Measurements from ENCODE around the gene LIPE.
"Not testable (repeated sequence)": the region's sequence is repeated elsewhere in the genome, so short reads cannot be mapped to it uniquely, and the experiment has no call there.

The LIPE gene

GRCh38 chr19:42427313-42427712 lies at the start of gene LIPE:
LIPE (minus strand) TSS chr19:42427388; CDS start chr19:42427149, 239 bp downstream.
- no peak for DNase-seq

- DNase-seq, result no peak
Measured at GRCh38 chr19:42475366-42475765, 48.2 kb upstream of the LIPE start.

GRCh38 chr19:42474743-42475142 lies 47.6 kb upstream of the LIPE start:
- DNase-seq, result no peak

GRCh38 chr19:42473686-42474085 lies 46.5 kb upstream of the LIPE start:
- no peak for DNase-seq

- no peak for DNase-seq
Measured at GRCh38 chr19:42472402-42473147, 45.4 kb upstream of the LIPE start.

- DNase-seq, result no peak
Measured at GRCh38 chr19:42471554-42472249, 44.5 kb upstream of the LIPE start.

- DNase-seq, result no peak
Measured at GRCh38 chr19:42469311-42470235, 42.4 kb upstream of the LIPE start.

- no peak for DNase-seq
Measured at GRCh38 chr19:42468273-42468796, 41.1 kb upstream of the LIPE start.

GRCh38 chr19:42467183-42467760 lies 40.1 kb upstream of the LIPE start:
- DNase-seq, result no peak

GRCh38 chr19:42466521-42467182 lies 39.5 kb upstream of the LIPE start:
- no peak for DNase-seq

GRCh38 chr19:42465827-42466280 lies 38.7 kb upstream of the LIPE start:
- no peak for DNase-seq

GRCh38 chr19:42461700-42462324 lies 34.6 kb upstream of the LIPE start:
- no peak for DNase-seq

- DNase-seq, result not testable (repeated sequence)
Measured at GRCh38 chr19:42461231-42461630, 34.0 kb upstream of the LIPE start.

- DNase-seq, result no peak
Measured at GRCh38 chr19:42459926-42460325, 32.7 kb upstream of the LIPE start.

- DNase-seq, result no peak
Measured at GRCh38 chr19:42455621-42456081, 28.5 kb upstream of the LIPE start.

- DNase-seq, result no peak
Measured at GRCh38 chr19:42455086-42455485, 27.9 kb upstream of the LIPE start.

GRCh38 chr19:42452590-42452989 lies 25.4 kb upstream of the LIPE start:
- DNase-seq, result no peak

GRCh38 chr19:42450314-42450934 lies 23.2 kb upstream of the LIPE start:
- peak; percentile 64 for DNase-seq

GRCh38 chr19:42448306-42448705 lies 21.1 kb upstream of the LIPE start:
- not testable (repeated sequence) for DNase-seq

GRCh38 chr19:42445948-42446347 lies 18.8 kb upstream of the LIPE start:
- DNase-seq, result no peak

- no peak for DNase-seq
Measured at GRCh38 chr19:42443944-42444398, 16.8 kb upstream of the LIPE start.

Data from NCI-H774 (cell line).